Activated CD8-positive, alpha-beta memory T cell treated with anti-CD3 and anti-CD28 coated beads, Interleukin-2, amount 50 U/mL, for 1 hour (primary cell): ENCODE data around the gene CLCN4.

ENCODE experiments used
- DNase-seq: peaks from one replicate; pipeline ENCODE4 v3.0.0-alpha.2; 2020; ENCODE audit errors: extremely low read depth

Gene CLCN4

DNA sequence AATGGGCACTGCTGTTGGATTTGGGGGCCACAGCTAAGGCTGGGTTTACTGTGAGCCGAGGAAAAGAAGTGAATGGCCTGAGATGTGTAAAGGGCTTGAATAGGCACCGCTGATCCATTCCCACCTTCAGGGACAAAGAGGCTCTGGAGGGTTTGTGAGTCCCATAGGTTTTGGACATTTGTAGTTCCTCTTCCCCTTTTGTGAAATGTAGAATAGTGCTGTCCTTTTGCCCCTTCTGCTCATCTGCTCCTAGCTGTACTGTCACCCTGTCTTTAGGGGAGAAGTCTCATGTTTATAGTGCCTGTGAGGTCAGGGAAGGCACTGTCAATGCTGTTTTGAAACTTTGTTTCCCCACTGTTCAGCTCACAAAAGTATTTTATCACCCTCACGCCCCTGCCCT, 26.4 kb upstream of the CLCN4 start:
- no peak for DNase-seq

DNA sequence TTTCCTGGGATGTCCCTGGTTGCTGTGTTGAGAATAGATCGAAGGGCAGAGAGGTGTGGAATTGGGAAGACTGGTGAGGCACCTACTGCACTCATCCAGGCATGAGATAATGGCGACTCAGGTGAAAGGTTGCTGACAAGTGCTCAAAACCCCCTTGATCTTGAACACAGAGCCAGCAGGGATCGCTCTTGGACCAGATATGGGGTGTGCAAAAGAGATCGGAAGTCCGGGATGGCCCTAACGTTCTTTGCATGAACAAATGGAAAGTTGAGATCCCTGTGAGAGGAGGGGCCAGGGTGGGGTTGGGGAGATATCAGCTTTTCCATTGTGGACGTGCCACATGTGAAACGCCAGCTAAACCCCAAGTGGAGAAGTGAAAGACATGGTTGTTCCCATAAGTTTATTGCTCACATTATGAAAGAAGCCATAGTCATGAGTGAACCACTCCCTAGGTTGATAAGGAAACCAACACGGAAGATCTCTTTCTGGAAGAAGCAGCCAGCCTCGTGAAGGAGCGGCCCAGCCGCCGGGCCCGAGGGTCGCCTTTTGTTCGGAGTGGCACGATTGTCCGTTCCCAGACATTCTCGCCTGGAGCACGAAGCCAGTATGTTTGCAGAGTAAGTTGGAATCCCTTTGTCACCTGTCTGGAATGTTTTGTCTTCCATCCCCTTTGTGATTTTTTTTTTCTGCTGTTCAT, 22.6 kb upstream of the CLCN4 start:
- DNase-seq, result no peak

DNA sequence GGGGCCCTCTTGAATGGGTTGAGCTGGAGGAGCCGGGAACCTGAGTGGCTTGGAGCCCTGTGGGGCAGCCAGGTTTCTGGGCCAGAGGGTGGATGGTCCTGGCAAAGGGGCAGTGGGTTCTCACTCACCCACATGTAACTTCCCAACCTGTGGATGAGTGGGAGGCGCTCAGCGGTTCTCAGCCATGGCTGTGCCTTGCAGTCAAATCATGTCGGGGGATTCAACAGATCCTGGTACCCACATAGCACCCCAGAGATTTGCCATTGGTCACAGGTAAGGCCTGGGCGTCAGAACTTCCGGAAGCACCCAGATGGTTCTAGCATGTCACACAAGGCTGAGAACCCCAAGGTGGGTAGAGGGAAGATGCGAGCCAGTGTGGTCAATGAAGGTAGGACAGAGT, 21.9 kb upstream of the CLCN4 start:
- no peak for DNase-seq

DNA sequence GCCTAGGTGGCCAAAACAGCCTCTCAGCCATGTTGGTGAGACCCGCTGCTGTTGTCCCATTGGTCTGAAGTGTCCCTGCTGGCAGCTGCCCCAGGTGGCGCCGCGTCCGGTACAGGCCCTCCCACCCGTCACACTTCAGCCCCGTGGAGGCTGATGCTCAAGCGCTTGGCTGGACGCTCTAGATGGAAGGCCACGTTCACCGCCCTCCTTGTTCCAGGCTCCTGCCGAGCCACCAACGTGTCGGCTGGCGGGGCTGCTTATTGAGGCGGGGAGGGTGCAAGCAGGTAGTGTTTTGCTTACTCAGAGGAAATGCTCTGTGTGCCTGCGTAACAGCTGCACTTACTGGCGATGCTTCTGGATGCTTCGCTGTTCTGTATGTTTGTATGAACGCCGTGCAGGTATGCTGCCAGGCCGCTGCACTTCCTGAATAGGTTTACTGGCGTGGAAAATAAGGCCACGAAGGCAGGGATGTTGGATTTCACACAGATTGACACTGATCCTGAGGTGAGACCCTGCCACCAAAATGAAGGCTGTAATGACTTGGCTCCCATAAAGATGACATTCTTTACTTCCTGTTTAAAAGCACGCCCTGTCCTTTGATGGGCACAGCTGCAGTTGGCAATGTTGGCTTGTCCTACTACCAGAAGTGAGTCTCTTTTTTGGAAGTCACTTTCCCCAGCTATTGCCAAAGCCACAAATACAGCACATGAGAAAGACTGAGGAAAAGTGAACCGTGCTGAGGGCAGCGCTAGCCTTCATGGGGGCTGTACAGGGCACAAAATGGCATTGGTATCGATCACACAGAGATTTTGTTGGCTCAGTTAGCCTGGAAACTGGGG, 21.0 kb upstream of the CLCN4 start:
- DNase-seq, result no peak

DNA sequence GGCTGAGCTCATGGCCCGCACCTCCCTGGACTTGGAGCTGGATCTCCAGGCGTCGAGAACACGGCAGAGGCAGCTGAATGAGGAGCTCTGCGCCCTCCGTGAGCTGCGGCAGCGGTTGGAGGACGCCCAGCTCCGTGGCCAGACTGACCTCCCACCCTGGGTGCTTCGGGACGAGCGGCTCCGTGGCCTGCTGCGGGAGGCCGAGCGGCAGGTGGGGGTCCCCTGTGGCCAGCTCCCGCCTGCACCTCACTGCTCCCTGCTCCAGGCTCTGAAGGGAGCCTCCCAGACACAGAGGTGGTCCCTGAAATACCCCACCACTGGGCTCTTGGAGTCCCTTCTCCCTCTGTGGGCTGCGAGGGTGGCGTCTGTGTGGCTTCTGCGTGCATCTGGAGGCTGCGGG, 18.0 kb upstream of the CLCN4 start:
- DNase-seq, result no peak

DNA sequence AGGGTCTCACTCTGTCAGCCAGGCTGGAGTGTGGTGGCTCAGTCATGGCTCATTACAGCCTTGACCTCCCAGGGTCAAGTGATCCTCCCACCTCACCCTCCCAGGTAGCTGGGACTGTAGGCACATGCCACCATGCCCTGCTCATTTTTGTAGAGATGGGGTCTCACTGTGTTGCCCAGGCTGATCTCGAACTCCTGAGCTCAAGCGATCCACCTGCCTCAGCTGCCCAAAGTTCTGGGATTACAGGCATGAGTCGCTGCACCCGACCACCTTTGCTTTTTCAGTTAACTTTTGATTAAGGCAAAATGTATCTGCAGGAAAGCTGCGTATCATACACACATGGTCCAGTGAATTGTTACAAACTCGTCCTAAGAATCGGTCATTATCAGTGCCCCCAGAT, 16.5 kb upstream of the CLCN4 start:
- DNase-seq, result no peak

DNA sequence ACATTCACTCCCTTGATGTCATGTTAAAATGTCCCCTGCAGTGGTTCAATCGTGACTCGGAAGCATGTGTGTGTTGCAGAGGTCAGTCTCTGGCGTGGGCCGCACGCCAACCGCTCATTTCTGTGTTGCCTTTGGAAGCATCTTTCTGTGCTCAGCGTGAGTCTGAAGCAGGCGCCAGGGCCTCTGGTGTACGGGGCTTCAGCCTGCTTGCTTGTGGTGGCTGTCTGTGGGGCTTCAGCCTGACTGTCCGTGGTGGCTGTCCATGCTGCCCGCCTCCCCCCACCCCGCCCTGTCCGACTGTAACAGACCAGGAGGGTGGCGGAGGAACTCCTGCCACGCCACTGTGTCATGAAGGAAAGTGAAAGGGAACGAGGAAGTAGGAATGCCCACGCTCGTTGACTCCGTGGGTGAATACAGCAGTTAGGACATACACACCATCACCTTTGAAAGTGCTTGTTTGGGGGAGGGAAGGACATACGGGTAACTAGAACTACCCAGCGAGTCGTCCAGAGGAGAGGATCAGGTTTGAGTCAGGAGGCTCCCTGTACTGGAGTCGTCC, 14.7 kb upstream of the CLCN4 start:
- DNase-seq, result no peak

DNA sequence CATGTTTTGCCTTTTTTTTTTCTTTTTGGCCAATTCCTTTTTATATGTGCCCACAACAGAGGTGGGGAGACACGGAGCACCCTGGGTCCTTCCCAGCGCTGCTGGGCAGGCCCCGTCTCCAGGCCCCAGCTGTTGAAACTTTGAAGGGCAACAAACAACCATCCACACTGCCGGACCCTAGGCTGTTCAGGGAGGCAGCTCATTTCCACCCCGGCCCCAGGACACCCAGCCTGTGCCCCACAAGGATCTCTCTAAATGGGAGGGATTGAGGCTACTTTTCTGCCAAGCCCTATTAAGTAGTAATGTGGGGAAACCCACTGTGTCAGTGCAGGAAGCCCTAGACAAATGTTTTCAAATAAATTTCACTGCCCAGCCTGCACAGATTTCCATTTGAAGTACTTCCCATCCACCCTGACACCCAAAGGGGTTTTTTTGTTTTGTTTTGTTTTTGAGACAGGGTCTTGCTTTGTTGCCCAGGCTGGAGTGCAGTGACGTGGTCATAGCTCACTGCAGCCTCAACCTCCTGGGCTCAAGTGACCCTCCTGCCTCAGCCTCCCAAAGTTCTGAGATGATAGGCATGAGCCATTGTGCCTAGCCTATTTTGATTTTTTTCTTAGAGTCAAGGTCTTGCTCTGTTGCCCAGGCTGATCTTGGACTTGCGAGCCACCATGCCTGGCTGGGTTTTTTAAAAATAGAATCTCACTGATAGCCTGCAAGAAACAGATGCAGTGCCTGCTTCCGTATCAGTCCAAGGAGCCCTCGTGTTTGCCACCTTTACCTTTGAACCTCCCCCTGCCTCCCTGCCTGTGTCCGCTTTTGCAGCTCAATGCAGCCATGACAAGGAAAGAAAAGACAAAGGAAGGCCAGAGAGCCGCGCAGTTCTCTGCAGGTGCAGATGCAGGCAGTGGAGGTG, 13.4 kb upstream of the CLCN4 start:
- DNase-seq, result no peak

DNA sequence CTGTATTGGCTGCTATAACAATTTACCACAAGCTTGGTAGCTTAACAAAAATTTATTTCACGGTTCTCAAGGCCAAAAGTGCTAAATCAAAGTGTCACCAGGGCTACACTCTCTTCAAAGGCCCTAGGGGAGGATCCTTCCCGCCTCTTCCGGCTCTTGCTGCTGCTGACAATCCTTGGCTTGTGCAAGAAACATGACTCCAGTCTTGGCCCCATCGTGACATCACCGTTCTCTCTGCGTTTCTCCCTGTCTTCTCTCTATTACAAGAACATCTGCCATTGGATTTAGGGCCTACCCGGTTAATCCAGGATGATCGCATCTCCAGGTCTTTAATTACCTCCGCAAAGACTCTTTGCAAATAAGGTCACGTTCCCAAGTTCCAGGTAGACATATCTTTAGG, 10.4 kb upstream of the CLCN4 start:
- no peak for DNase-seq

DNA sequence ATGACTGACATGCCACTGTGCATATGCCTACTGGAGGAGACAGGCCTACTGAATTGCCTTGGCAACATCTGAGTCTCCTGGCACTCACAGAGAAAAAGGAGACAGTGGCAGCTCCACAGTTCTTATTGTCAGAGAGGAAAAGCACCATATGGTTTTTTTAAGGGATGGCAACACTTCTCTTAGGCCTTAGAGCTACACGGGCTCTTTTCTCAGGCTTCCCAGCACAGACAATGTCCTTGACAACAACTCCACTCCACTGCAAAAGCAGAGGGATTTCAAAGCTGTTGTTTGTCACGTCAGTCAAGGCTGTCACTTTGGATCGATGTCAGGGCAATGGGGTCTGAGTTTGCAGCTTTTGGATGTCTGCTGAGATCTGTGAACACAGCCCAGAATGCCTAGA, 4.7 kb upstream of the CLCN4 start:
- no peak for DNase-seq

DNA sequence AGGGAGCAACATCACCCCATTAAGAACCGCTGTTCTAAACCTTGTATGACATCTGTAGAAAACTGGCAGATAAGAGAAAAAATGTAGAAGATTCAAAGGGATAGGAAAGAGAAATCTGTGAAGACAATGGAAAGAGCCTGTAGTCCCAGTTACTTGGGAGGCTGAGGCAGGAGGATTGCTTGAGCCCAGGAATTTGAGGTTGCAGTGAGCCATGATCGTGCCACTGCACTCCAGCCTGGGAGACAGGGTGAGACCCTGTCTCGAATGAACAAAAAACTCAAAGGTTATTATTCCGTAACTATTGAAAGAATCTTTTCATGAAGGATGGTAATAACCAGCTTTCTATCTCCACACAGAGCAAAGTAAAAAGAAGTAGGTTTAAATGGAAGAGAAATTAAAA, 1.6 kb upstream of the CLCN4 start:
- no peak for DNase-seq

DNA sequence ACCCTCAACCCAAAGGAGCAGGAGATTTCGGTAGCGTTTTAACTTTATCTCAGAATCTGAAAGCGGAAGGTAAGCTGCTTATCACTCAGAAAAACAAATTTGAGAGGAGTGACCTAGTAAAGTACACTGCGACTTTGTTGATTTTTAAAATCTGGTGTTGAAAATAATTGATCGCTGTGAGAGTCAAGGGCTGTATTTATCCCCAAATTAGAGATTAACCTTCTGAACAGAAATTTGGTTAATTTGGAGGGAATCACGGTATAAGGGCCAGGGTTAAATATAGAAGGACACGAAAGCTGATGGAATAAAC, 212 bp downstream of the CLCN4 start:
- no peak for DNase-seq

DNA sequence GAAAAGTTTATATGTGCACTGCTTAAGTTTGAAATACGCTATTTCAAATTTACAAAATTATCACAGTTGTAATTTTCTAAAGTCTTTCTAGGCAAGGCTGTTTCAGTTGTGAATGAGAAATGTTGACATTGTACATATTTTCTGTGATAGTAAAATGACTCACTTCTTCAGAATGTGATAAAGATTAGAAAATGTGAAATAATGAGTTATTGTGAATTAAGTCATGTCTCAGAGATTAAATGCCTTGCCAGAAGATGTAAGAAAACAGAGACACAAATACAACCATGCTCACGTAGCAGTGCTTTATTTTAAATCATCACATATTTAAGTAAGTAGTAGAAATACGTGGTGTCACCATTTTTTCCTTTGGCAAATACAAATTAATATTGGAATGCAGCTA, 768 bp downstream of the CLCN4 start:
- no peak for DNase-seq

DNA sequence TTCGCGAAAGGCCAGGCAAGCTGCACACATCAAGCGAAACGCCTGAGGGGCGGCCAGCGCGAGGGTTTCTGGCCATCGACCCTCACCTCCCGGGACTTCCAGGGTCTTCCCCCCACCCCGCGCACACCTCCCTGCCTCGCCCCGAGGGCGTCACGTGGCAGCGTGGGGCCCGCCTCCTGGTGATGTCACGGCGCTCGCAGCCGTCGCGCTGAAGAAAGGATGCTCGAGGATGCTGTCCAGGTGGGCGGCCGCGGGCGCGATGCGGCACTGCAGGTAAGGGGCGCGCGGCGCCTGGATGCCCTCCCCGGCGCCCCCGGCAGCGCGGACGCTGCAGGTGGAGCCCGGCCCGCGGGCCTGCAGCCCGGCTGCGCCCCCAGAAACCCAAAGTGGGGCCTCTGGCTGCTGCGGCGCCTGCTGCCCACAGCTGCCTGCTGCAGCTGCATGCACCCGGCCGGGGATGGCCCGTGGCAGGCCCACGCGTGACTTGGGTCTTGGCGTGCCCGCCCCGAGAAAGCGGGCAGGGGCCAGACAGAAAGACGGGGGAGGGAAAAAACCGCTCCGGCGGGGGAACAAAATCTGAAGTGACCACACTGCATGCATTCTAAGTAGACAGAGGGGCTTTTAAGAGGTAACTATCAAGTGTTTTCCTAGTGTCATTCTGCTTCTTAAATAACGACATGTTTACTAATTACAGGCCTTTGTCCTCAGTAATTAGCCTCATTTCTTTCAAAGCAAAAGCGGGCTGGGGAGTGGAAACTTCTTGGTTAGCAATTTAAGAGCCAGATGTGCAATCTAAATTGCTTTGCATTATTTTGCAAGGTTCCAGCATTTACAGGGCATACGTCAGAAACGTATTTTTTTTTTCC, 1.7 kb downstream of the CLCN4 start:
- no peak for DNase-seq

DNA sequence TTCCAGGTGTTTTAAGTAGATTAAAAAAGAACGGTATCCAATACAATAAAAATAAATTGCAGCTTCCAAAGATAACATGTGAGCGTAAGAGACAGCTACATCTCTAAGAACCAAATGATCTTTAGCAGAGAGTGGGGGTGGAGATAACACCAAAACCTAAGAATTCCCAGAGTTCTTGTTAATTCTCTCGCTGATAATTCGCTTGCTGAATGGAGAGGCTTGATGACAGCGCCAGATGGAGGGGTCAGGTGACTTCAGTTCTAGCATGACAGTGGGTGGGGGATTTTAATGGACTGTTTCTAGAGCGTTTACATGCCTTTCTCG, 2.3 kb downstream of the CLCN4 start:
- DNase-seq, result no peak

DNA sequence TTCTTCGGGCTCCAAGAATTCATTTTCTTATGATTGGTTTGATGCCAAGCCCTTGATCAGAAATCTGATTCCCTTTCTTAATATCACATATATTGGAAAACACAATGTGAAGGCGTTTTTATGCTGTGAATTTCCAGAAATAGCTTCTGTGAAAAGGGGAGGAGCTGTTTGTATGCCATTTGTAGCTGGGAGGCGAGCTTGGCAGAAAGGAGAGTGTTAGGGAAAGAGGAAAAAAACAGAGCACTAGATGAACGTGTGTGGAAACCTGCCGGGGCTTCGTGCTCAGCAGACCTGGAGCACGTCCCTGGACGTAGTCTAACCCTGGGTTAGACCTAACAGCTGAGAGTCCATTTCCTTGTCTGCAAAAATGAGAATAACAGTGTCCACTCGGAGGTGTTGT, 3.4 kb downstream of the CLCN4 start:
- DNase-seq, result no peak

DNA sequence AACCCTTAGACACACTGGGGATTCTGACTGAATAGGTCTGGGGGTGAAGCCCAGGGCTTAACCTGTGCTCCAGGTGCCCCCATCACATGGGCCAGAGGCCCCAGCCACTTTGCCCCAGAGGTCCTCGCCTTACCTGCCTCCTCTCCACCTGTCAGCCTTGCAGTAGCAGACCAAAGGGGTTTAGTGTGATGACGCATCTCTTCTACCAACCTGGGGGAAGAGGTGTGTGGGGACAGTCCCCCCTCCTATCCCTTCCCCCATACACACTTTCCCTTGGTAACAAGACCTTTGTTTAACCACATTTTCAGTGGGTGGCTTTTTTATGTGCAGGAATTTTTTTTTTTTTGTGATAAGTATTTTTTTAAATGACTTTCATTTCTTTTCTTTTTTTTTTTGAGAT, 6.3 kb downstream of the CLCN4 start:
- no peak for DNase-seq

DNA sequence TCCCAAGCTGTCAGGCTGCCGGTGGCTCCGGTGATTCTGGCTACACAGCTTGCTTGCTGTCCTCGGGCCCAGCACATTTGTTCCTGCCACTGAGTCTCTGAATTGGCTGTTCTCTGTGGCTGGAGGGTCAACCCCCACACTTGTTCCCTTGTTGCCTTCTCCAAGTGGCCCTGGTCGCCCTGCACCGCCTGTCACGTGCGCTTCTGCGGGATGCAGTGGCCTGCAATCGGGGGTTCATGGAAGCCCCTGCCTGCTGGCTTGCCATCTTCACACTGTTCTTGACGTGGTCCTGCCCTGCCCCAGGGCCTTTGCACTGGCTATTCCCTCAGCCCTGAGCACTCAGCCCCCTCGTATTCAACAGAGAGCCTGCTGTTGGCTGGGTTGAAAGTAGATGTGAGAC, 8.1 kb downstream of the CLCN4 start:
- no peak for DNase-seq

DNA sequence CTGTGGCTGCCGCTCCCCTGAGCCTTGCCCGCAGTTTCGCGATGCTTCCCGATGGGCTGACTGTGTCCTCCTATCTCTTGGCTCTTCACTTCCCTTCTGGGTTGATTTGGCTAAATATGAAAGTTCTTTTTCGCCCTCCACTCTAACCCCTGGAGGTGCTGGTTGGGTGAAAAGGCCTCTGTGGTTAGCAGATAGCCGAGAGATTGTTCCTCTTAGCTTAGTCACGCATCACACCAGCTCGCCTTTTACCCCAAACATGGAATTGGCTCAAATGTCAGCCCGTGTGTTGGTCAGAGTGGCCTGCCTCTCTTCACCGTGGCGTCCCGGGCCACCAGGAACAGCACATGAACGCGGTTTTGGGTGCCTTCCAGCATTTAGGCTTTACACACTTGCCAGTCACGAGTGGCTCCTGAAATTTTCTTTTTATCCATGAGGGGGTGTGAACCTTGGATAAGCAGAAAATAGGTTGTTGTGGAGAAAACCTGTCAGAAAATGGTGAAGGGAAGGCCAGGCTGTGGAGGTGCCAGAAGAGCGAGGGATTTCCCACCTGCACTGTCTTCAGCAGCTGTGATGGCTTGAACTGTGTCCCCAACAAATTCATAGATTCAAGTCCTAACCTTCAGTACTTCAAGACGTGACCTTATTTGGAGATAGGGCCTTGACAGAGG, 8.9 kb downstream of the CLCN4 start:
- no peak for DNase-seq

DNA sequence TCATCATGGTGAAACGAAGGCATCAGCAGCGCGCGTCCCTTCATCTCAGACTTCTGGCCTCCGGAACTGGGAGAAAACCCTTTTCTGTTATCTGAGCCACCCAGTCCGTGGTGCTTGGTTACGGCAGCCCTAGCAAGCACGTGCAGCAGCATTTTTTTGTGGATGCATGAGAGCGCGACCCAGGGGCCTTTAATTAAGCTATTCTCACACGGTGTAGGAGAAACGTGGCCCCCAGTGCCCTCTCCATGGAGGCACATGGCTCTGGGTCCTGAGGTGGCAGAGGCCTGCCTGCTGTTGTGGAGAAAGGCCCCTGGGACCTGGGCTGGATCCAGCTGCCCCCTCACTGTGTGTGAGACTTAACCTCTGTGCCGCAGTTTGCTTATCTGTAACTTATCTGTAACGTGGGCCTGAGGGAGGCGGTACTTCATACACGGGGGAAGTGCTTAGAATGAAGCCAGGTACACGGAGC, 9.5 kb downstream of the CLCN4 start:
- no peak for DNase-seq

DNA sequence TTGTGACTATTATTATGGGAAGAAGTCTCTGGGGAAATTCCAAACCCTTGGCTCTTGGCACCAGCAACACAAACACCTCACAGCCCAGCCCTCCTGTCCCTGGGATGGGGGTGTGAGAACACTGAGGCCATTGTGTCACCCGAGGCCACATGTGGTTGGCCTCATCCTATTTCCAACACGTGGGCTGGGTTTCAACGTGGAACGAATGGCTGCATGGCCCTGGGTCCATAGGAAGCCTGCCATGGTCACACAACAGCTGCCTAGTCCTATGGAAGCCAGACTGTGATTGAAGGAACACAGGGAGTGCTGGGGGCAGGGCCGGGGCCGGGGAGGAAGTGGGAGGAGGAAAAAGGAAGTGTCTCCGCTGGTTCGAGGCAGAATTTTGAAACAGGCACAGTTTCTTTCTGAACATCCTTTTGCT, 10.0 kb downstream of the CLCN4 start:
- no peak for DNase-seq
